Activated naive CD8-positive, alpha-beta T cell treated with anti-CD3 and anti-CD28 coated beads, Interleukin-2, amount 50 U/mL, for 16 hours (primary cell): Measurements from ENCODE around the gene CHI3L1.
"Not testable (repeated sequence)": the region's sequence is repeated elsewhere in the genome, so short reads cannot be mapped to it uniquely, and the experiment has no call there.

ENCODE experiments used
- DNase-seq: peaks from one replicate; pipeline ENCODE4 v3.0.0-alpha.2; 2020; ENCODE audit warnings: low read depth, low spot score

The CHI3L1 gene

GRCh38 chr1:203186446-203187303 lies at the start of gene CHI3L1:
Gene CHI3L1 (minus strand): TSS chr1:203186704. CDS start chr1:203186623, 81 bp downstream.
- no peak for DNase-seq

GRCh38 chr1:203234901-203235300 lies 48.4 kb upstream of the CHI3L1 start:
- not testable (repeated sequence) for DNase-seq

GRCh38 chr1:203229471-203230135 lies 43.1 kb upstream of the CHI3L1 start, which contains the start of gene CHIT1:
Gene CHIT1 (minus strand): TSS chr1:203229673. CDS start chr1:203229636, 37 bp downstream.
- DNase-seq = no peak

- no peak for DNase-seq
Observed at GRCh38 chr1:203228670-203229069, 42.2 kb upstream of the CHI3L1 start.

- DNase-seq = no peak
Observed at GRCh38 chr1:203227371-203228083, 41.0 kb upstream of the CHI3L1 start.

GRCh38 chr1:203225071-203225470 lies 38.6 kb upstream of the CHI3L1 start:
- no peak for DNase-seq

- DNase-seq = no peak
Observed at GRCh38 chr1:203223012-203223775, 36.7 kb upstream of the CHI3L1 start.

- DNase-seq = no peak
Observed at GRCh38 chr1:203219934-203220333, 33.4 kb upstream of the CHI3L1 start.

GRCh38 chr1:203219171-203219570 lies 32.7 kb upstream of the CHI3L1 start:
- no peak for DNase-seq

GRCh38 chr1:203217668-203218067 lies 31.2 kb upstream of the CHI3L1 start:
- no peak for DNase-seq

GRCh38 chr1:203217139-203217655 lies 30.7 kb upstream of the CHI3L1 start:
- no peak for DNase-seq

GRCh38 chr1:203216274-203217138 lies 30.0 kb upstream of the CHI3L1 start:
- DNase-seq = peak; percentile 6

GRCh38 chr1:203215573-203215972 lies 29.1 kb upstream of the CHI3L1 start:
- no peak for DNase-seq

GRCh38 chr1:203214871-203215270 lies 28.4 kb upstream of the CHI3L1 start:
- no peak for DNase-seq

- DNase-seq = no peak
Observed at GRCh38 chr1:203213126-203213525, 26.6 kb upstream of the CHI3L1 start.

GRCh38 chr1:203211812-203212211 lies 25.3 kb upstream of the CHI3L1 start:
- DNase-seq = no peak

GRCh38 chr1:203210988-203211387 lies 24.5 kb upstream of the CHI3L1 start:
- no peak for DNase-seq

- DNase-seq = no peak
Observed at GRCh38 chr1:203210350-203210749, 23.8 kb upstream of the CHI3L1 start.

GRCh38 chr1:203208181-203208580 lies 21.7 kb upstream of the CHI3L1 start:
- no peak for DNase-seq

GRCh38 chr1:203207751-203208150 lies 21.2 kb upstream of the CHI3L1 start:
- DNase-seq = no peak
